SU-DHL-6 (cell line): ENCODE data around the gene SPATS1.

Experiments
- CTCF ChIP-seq: fragments of 200-600 bp; sonication (generic); IDR thresholded peaks from one replicate; pipeline ENCODE4 v1.5.1; 2017; ENCODE audit warnings: antibody characterized with exemption, mild to moderate bottlenecking, low read length, moderate library complexity; ENCODE audit not compliant: insufficient read depth, poor library complexity, severe bottlenecking
- EZH2phosphoT487 ChIP-seq: fragments of 200-600 bp; sonication (generic), shearing (Covaris generic); conservative IDR thresholded peaks from 2 replicates; pipeline ENCODE4 v1.6.1; 2018; ENCODE audit warnings: mild to moderate bottlenecking, antibody characterized with exemption, low read length, moderate library complexity, mixed read lengths

GRCh38 chr6:44306710-44307109, 35.7 kb upstream of the SPATS1 start:
- TF ChIP-seq CTCF (no peak), EZH2phosphoT487 (no peak)
